Activated gamma-delta T cell treated with anti-CD3 and anti-CD28 coated beads, Interleukin-2, amount 50 U/mL, for 16 hours (primary cell): ENCODE measurements around the gene APBA3.

Experiments
- DNase-seq: peaks from one replicate; pipeline ENCODE4 v3.0.0-alpha.2; 2020; ENCODE audit warnings: low read depth

Gene APBA3

GRCh38 chr19:3716147-3716668 lies 45.3 kb downstream of the APBA3 start:
- DNase-seq = no peak

- no peak for DNase-seq
These were observed 48.6 kb downstream of the APBA3 start for GRCh38 chr19:3712663-3713611.

GRCh38 chr19:3710265-3710812 lies 51.2 kb downstream of the APBA3 start:
- no peak for DNase-seq

- no peak for DNase-seq
These were observed 53.1 kb downstream of the APBA3 start, which contains the start of gene TJP3 for GRCh38 chr19:3708207-3708931. TSS of gene TJP3 (plus strand) at chr19:3708384. CDS start at chr19:3728433, 20,049 bp downstream.

- DNase-seq = no peak
These were observed 53.7 kb downstream of the APBA3 start for GRCh38 chr19:3707868-3708206.

GRCh38 chr19:3701200-3701599 lies 60.3 kb downstream of the APBA3 start:
- DNase-seq = no peak
